ENCODE results near the gene HAT1. TPM values are rescaled to one million over a fixed set of nuclear protein-coding genes. Genes with fewer than 3 reads are reported as not detected.

The HAT1 gene
- total RNA-seq, 1 experiment from 2014 or later, result 58.9 TPM

- TF ChIP-seq, protein P1, sequence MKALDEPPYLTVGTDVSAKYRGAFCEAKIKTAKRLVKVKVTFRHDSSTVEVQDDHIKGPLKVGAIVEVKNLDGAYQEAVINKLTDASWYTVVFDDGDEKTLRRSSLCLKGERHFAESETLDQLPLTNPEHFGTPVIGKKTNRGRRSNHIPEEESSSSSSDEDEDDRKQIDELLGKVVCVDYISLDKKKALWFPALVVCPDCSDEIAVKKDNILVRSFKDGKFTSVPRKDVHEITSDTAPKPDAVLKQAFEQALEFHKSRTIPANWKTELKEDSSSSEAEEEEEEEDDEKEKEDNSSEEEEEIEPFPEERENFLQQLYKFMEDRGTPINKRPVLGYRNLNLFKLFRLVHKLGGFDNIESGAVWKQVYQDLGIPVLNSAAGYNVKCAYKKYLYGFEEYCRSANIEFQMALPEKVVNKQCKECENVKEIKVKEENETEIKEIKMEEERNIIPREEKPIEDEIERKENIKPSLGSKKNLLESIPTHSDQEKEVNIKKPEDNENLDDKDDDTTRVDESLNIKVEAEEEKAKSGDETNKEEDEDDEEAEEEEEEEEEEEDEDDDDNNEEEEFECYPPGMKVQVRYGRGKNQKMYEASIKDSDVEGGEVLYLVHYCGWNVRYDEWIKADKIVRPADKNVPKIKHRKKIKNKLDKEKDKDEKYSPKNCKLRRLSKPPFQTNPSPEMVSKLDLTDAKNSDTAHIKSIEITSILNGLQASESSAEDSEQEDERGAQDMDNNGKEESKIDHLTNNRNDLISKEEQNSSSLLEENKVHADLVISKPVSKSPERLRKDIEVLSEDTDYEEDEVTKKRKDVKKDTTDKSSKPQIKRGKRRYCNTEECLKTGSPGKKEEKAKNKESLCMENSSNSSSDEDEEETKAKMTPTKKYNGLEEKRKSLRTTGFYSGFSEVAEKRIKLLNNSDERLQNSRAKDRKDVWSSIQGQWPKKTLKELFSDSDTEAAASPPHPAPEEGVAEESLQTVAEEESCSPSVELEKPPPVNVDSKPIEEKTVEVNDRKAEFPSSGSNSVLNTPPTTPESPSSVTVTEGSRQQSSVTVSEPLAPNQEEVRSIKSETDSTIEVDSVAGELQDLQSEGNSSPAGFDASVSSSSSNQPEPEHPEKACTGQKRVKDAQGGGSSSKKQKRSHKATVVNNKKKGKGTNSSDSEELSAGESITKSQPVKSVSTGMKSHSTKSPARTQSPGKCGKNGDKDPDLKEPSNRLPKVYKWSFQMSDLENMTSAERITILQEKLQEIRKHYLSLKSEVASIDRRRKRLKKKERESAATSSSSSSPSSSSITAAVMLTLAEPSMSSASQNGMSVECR (CRISPR knock-in tag; IDR thresholded peaks at IDR 0.05; ENCODE audit: borderline replicate concordance), result no peak
Measured at GRCh38 chr2:172021074-172021931, 99.0 kb downstream of the HAT1 start (continued).

GRCh38 chr2:172021955-172022354 is 99.7 kb downstream of the HAT1 start:
- no peak for DNase-seq (ENCODE audit: low spot score)
- Mint-ChIP-seq H3K4me3 (no peak overlapping the region), H3K27ac (peak overlapping the region; percentile 83), H3K27me3 (ENCODE audit: low read depth) (no peaks in the 10 kb centered on the region), H3K36me3 (no peaks in the 10 kb centered on the region), H3K4me1 (peaks cover 15% of the 10 kb centered on the region), H3K9me3 (no peaks in the 10 kb centered on the region)
- TF ChIP-seq NR1H2 (CRISPR knock-in tag; IDR thresholded peaks at IDR 0.05) (no peak), FOXP1 (CRISPR knock-in tag; IDR thresholded peaks at IDR 0.05; ENCODE audit: borderline replicate concordance) (no peak), TEAD1 (CRISPR knock-in tag; IDR thresholded peaks at IDR 0.05) (no peak), NR2C2 (CRISPR knock-in tag; IDR thresholded peaks at IDR 0.05) (no peak), GABPB1 (CRISPR knock-in tag; IDR thresholded peaks at IDR 0.05) (no peak), USF2 (CRISPR knock-in tag; IDR thresholded peaks at IDR 0.05) (no peak), GTF2I (CRISPR knock-in tag; conservative IDR thresholded peaks at IDR 0.05) (no peak), MXD4 (CRISPR knock-in tag; IDR thresholded peaks at IDR 0.05; ENCODE audit: borderline replicate concordance) (no peak), NFATC4 (CRISPR knock-in tag; IDR thresholded peaks at IDR 0.05) (no peak), PREB (CRISPR knock-in tag; IDR thresholded peaks at IDR 0.05; ENCODE audit: borderline replicate concordance) (no peak), RORB (CRISPR knock-in tag; IDR thresholded peaks at IDR 0.05) (no peak), ZNF317 (CRISPR knock-in tag; IDR thresholded peaks at IDR 0.05; ENCODE audit: borderline replicate concordance, low read depth) (no peak), SP1 (CRISPR knock-in tag; conservative IDR thresholded peaks at IDR 0.05) (no peak), KAT7 (CRISPR knock-in tag; IDR thresholded peaks at IDR 0.05; ENCODE audit: borderline replicate concordance) (no peak)
- TF ChIP-seq, protein P2, sequence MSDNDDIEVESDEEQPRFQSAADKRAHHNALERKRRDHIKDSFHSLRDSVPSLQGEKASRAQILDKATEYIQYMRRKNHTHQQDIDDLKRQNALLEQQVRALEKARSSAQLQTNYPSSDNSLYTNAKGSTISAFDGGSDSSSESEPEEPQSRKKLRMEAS (CRISPR knock-in tag; IDR thresholded peaks at IDR 0.05), result no peak
- TF ChIP-seq, protein P3, sequence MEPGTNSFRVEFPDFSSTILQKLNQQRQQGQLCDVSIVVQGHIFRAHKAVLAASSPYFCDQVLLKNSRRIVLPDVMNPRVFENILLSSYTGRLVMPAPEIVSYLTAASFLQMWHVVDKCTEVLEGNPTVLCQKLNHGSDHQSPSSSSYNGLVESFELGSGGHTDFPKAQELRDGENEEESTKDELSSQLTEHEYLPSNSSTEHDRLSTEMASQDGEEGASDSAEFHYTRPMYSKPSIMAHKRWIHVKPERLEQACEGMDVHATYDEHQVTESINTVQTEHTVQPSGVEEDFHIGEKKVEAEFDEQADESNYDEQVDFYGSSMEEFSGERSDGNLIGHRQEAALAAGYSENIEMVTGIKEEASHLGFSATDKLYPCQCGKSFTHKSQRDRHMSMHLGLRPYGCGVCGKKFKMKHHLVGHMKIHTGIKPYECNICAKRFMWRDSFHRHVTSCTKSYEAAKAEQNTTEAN (CRISPR knock-in tag; IDR thresholded peaks at IDR 0.05), result no peak
- TF ChIP-seq, protein P4, sequence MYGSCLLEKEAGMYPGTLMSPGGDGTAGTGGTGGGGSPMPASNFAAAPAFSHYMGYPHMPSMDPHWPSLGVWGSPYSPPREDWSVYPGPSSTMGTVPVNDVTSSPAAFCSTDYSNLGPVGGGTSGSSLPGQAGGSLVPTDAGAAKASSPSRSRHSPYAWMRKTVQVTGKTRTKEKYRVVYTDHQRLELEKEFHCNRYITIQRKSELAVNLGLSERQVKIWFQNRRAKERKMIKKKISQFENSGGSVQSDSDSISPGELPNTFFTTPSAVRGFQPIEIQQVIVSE (CRISPR knock-in tag; IDR thresholded peaks at IDR 0.05; ENCODE audit: borderline replicate concordance), result no peak
- TF ChIP-seq, protein P5, sequence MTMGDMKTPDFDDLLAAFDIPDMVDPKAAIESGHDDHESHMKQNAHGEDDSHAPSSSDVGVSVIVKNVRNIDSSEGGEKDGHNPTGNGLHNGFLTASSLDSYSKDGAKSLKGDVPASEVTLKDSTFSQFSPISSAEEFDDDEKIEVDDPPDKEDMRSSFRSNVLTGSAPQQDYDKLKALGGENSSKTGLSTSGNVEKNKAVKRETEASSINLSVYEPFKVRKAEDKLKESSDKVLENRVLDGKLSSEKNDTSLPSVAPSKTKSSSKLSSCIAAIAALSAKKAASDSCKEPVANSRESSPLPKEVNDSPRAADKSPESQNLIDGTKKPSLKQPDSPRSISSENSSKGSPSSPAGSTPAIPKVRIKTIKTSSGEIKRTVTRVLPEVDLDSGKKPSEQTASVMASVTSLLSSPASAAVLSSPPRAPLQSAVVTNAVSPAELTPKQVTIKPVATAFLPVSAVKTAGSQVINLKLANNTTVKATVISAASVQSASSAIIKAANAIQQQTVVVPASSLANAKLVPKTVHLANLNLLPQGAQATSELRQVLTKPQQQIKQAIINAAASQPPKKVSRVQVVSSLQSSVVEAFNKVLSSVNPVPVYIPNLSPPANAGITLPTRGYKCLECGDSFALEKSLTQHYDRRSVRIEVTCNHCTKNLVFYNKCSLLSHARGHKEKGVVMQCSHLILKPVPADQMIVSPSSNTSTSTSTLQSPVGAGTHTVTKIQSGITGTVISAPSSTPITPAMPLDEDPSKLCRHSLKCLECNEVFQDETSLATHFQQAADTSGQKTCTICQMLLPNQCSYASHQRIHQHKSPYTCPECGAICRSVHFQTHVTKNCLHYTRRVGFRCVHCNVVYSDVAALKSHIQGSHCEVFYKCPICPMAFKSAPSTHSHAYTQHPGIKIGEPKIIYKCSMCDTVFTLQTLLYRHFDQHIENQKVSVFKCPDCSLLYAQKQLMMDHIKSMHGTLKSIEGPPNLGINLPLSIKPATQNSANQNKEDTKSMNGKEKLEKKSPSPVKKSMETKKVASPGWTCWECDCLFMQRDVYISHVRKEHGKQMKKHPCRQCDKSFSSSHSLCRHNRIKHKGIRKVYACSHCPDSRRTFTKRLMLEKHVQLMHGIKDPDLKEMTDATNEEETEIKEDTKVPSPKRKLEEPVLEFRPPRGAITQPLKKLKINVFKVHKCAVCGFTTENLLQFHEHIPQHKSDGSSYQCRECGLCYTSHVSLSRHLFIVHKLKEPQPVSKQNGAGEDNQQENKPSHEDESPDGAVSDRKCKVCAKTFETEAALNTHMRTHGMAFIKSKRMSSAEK (CRISPR knock-in tag; IDR thresholded peaks at IDR 0.05; ENCODE audit: borderline replicate concordance), result no peak
- POLR2A ChIA-PET, result no interaction called here
- ATAC-seq, result peak; percentile 57
- CTCF ChIA-PET, result interaction anchor here (1.1 kb wide), 1 partner anchor 105 kb away, joined by 4 read pairs; no protein-coding TSS in a partner anchor

Measured in WTC11 (cell line).